Mesothelial cell of epicardium (in vitro differentiated cells): Measurements from ENCODE around the gene MAPK7. TPM values are rescaled to one million over a fixed set of nuclear protein-coding genes. Genes with fewer than 3 reads are reported as not detected.
A peak's percentile ranks its signal among the peaks of the same experiment; 100 is the strongest.

Experiments
- DNase-seq, 2 experiments: peaks; one replicate each; pipeline ENCODE4 v3.0.0; 2021; ENCODE audit warnings: low spot score in 2 of 2; ENCODE audit not compliant: unreplicated experiment in 2 of 2
- H3K27ac Mint-ChIP-seq: 2 replicates; pipeline ENCODE4 v1.8.0; 2021; ENCODE audit warnings: mixed read lengths
- H3K27me3 Mint-ChIP-seq: 2 replicates; pipeline ENCODE4 v1.8.0; 2021; ENCODE audit warnings: low read depth, mixed read lengths
- H3K36me3 Mint-ChIP-seq: 2 replicates; pipeline ENCODE4 v1.8.0; 2021; ENCODE audit warnings: mixed read lengths
- H3K4me1 Mint-ChIP-seq: 2 replicates; pipeline ENCODE4 v1.8.0; 2021; ENCODE audit warnings: mixed read lengths
- H3K4me3 Mint-ChIP-seq: 2 replicates; pipeline ENCODE4 v1.8.0; 2021; ENCODE audit warnings: mild to moderate bottlenecking, moderate library complexity, mixed read lengths
- H3K9me3 Mint-ChIP-seq: 2 replicates; pipeline ENCODE4 v1.8.0; 2021; ENCODE audit warnings: mixed read lengths
- total RNA-seq: library from RNA; stranded (reverse); gene quantifications from 3 replicates; pipeline ENCODE4 v1.2.1, GENCODE V29; 2021
- TF ChIP-seq, protein P1 (sequence below): fragments of 200-600 bp; sonication (generic); IDR thresholded peaks from one replicate; pipeline ENCODE4 v1.5.0; 2021; ENCODE audit warnings: antibody characterized with exemption; ENCODE audit not compliant: unreplicated experiment

Gene MAPK7
- total RNA-seq, 1 donor from 2014 or later = 46.0 TPM

DNA sequence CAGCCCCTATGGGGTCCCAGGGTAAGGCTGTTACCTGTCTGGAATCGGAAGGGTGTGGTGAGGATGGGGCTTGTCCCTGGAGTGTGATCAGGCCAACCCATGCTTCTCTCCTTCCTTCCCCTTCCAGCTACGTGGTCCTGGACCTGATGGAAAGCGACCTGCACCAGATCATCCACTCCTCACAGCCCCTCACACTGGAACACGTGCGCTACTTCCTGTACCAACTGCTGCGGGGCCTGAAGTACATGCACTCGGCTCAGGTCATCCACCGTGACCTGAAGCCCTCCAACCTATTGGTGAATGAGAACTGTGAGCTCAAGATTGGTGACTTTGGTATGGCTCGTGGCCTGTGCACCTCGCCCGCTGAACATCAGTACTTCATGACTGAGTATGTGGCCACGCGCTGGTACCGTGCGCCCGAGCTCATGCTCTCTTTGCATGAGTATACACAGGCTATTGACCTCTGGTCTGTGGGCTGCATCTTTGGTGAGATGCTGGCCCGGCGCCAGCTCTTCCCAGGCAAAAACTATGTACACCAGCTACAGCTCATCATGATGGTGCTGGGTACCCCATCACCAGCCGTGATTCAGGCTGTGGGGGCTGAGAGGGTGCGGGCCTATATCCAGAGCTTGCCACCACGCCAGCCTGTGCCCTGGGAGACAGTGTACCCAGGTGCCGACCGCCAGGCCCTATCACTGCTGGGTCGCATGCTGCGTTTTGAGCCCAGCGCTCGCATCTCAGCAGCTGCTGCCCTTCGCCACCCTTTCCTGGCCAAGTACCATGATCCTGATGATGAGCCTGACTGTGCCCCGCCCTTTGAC, 2.4 kb downstream of the MAPK7 start:
- H3K36me3 Mint-ChIP-seq = peaks cover 18% of the 10 kb centered on the region
- TF ChIP-seq, protein P1, sequence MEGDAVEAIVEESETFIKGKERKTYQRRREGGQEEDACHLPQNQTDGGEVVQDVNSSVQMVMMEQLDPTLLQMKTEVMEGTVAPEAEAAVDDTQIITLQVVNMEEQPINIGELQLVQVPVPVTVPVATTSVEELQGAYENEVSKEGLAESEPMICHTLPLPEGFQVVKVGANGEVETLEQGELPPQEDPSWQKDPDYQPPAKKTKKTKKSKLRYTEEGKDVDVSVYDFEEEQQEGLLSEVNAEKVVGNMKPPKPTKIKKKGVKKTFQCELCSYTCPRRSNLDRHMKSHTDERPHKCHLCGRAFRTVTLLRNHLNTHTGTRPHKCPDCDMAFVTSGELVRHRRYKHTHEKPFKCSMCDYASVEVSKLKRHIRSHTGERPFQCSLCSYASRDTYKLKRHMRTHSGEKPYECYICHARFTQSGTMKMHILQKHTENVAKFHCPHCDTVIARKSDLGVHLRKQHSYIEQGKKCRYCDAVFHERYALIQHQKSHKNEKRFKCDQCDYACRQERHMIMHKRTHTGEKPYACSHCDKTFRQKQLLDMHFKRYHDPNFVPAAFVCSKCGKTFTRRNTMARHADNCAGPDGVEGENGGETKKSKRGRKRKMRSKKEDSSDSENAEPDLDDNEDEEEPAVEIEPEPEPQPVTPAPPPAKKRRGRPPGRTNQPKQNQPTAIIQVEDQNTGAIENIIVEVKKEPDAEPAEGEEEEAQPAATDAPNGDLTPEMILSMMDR = no peak
- peak overlapping the region; percentile 26 for H3K4me3 Mint-ChIP-seq
- no peak for DNase-seq
- H3K27ac Mint-ChIP-seq = peak overlapping the region; percentile 34
- no peaks in the 10 kb centered on the region for H3K27me3 Mint-ChIP-seq
- peaks cover 43% of the 10 kb centered on the region for H3K4me1 Mint-ChIP-seq
- no peaks in the 10 kb centered on the region for H3K9me3 Mint-ChIP-seq

DNA sequence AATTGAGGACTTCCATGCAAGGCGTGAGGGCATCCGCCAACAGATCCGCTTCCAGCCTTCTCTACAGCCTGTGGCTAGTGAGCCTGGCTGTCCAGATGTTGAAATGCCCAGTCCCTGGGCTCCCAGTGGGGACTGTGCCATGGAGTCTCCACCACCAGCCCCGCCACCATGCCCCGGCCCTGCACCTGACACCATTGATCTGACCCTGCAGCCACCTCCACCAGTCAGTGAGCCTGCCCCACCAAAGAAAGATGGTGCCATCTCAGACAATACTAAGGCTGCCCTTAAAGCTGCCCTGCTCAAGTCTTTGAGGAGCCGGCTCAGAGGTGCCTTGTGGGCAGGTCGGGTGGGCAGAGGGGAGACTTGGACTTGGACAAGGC, 3.1 kb downstream of the MAPK7 start:
- Mint-ChIP-seq H3K9me3 (no peaks in the 10 kb centered on the region), H3K27me3 (no peaks in the 10 kb centered on the region), H3K36me3 (peaks cover 18% of the 10 kb centered on the region), H3K4me3 (no peak overlapping the region), H3K4me1 (peaks cover 45% of the 10 kb centered on the region), H3K27ac (peak overlapping the region; percentile 34)
- TF ChIP-seq, protein P1 = no peak
- DNase-seq = no peak

DNA sequence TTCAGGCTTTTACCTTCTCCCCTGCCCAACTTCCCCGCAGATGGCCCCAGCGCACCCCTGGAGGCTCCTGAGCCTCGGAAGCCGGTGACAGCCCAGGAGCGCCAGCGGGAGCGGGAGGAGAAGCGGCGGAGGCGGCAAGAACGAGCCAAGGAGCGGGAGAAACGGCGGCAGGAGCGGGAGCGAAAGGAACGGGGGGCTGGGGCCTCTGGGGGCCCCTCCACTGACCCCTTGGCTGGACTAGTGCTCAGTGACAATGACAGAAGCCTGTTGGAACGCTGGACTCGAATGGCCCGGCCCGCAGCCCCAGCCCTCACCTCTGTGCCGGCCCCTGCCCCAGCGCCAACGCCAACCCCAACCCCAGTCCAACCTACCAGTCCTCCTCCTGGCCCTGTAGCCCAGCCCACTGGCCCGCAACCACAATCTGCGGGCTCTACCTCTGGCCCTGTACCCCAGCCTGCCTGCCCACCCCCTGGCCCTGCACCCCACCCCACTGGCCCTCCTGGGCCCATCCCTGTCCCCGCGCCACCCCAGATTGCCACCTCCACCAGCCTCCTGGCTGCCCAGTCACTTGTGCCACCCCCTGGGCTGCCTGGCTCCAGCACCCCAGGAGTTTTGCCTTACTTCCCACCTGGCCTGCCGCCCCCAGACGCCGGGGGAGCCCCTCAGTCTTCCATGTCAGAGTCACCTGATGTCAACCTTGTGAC, 3.6 kb downstream of the MAPK7 start:
- Mint-ChIP-seq H3K36me3 (peaks cover 18% of the 10 kb centered on the region), H3K27me3 (no peaks in the 10 kb centered on the region), H3K9me3 (no peaks in the 10 kb centered on the region), H3K4me1 (peaks cover 46% of the 10 kb centered on the region), H3K4me3 (no peak overlapping the region), H3K27ac (peak overlapping the region; percentile 25)
- TF ChIP-seq, protein P1 = no peak
- DNase-seq = no peak

DNA sequence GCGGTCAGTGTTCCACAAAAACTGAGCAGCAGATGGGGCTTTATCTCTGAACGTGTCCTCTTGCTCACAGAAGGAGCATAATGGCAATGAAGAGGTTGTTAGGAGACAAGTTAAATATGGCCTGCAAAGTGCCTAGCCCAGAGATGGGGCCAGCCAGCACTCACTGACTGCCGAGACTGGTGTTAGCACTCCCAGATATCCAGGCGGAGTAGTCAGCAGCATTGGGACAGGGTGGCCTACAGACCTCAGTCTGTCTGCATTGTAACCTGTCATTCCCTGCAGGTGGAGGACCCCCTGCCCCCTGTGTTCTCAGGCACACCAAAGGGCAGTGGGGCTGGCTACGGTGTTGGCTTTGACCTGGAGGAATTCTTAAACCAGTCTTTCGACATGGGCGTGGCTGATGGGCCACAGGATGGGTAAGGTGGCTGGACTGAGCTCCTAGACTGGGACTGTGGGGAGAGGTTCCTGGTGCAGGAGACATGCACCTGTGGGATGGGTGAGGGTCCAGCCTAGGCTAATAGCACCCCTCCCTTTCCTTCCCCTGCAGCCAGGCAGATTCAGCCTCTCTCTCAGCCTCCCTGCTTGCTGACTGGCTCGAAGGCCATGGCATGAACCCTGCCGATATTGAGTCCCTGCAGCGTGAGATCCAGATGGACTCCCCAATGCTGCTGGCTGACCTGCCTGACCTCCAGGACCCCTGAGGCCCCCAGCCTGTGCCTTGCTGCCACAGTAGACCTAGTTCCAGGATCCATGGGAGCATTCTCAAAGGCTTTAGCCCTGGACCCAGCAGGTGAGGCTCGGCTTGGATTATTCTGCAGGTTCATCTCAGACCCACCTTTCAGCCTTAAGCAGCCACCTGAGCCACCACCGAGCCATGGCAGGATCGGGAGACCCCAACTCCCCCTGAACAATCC, 4.5 kb downstream of the MAPK7 start:
- peaks cover 18% of the 10 kb centered on the region for H3K36me3 Mint-ChIP-seq
- DNase-seq = no peak
- H3K9me3 Mint-ChIP-seq = no peaks in the 10 kb centered on the region
- TF ChIP-seq, protein P1 = no peak
- H3K27me3 Mint-ChIP-seq = no peaks in the 10 kb centered on the region
- H3K4me1 Mint-ChIP-seq = peaks cover 51% of the 10 kb centered on the region
- no peak overlapping the region for H3K4me3 Mint-ChIP-seq
- H3K27ac Mint-ChIP-seq = peak overlapping the region; percentile 25

- Mint-ChIP-seq H3K4me3 (peak overlapping the region; percentile 75), H3K9me3 (no peaks in the 10 kb centered on the region), H3K36me3 (peaks cover 18% of the 10 kb centered on the region), H3K27ac (peak overlapping the region; percentile 68), H3K27me3 (no peaks in the 10 kb centered on the region), H3K4me1 (peaks cover 59% of the 10 kb centered on the region)
- DNase-seq = no peak
- TF ChIP-seq, protein P1 = no peak
Observed at GRCh38 chr17:19383681-19384470, 5.6 kb downstream of the MAPK7 start.
